ENCODE data around the gene FAM167B.
"Not testable (repeated sequence)": the region's sequence is repeated elsewhere in the genome, so short reads cannot be mapped to it uniquely, and the experiment has no call there.

Gene FAM167B

DNA sequence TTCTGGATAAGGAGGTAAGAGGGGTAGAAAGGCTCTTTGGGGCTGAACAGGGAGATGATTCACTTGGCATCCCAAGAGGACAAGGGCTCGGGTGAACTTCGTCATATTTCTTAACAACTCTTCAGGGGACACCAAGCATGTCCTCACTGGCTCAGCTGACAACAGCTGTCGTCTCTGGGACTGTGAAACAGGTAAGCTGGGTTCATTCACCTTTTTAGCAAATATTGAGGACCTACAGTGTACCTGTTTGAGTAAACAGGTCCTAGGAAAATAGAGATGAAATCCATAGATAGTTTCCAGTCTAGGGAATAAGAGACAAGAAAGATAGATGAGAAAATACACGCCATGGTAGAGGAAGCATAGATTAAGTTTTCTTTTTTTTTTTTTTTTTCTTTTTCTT lies 22.7 kb upstream of the FAM167B start:
- no peak for DNase-seq

- DNase-seq: no peak
Observed at GRCh38 chr1:32228771-32229170, 18.3 kb upstream of the FAM167B start.

GRCh38 chr1:32231843-32232432 lies 15.1 kb upstream of the FAM167B start:
- DNase-seq: no peak

DNA sequence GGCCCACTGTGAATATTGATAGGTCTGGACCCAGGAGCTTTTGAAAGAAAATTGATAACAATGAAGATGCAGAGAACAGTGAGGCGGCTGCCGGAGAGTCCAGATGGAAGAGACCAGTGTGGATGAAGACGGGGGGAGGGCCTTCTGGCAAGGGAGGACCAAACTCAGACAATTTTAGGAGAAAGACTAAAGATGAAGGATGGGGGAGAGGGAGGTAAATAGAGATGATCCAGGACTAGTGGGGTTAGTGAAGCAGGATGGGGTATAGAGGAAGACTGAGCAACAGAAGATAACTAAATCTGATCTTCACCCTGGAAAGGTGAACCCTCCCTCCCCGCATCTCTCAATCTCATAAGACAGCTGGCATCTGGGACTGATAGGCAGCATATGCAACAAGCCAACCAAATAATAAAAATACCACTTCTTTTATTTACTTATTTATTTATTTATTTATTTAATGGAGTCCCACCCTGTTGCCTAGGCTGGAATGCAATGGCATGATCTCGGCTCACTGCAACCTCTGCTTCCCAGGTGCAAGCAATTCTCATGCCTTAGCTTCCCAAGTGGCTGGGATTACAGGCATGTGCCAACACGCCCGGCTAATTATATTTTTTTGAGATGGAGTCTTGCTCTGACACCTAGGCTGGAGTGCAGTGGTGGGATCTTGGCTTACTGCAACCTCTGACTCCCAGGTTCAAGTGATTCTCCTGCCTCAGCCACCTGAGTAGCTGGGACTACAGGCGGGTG lies 14.3 kb upstream of the FAM167B start:
- no peak for DNase-seq

- no peak for DNase-seq
Observed at GRCh38 chr1:32234792-32235191, 12.2 kb upstream of the FAM167B start.

- no peak for DNase-seq
Observed at GRCh38 chr1:32239337-32239736, 7.7 kb upstream of the FAM167B start.

DNA sequence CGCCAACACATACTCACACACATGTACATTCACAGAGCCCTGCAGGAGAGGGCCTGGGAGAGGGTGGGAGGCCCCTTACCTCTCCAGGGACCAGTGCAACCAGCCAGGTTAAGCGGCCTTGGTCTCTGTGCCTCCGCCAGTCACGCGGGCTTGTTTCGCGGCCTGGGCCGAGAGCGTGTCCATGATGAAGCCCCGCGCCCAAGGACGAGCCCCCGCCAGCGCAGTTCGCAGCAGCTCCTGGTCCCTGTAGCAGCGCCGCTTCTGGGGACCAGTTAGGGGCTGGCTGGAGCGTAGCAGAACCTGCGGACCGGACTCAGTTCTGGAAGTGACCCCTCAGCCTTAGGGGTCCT lies 7.3 kb upstream of the FAM167B start:
- no peak for DNase-seq

- DNase-seq: peak; percentile 69
Observed at GRCh38 chr1:32240140-32240951, 6.7 kb upstream of the FAM167B start.

DNA sequence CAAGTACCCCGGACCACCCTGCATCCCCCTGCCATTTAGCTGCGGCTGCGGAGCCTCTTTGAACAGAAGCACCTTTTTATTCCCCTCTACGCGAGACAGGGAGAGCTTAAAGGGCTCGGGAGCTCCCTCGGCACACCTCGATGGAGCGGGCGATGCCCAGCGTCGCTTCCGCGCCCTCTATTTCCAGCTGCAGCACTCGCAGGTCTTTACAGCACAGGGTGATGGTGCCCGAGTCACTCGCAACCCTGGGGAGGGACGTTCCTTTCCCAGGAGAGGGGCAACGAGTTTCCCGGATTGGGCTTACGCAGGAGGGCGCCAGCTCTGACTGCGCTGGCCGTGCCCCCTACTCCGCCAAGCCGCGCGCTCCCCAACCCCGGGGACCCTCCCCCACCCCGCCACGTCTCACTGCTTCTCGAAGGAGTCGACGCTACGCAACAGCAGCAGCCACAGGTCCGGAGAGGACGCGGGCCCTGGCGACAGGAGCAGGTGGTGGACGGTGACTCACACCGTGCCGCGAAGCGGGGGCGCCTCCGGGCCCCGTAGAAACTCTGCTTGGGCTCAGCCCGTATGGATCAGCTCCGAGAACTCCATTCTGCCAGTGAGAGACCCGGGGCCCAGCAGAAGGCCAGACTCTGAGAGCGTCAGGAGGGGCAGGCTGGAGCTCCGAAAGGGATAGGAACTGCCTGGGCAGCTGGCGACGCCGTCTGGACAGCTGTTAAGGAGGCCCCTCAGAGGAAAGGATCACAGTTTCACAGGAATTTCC lies 5.8 kb upstream of the FAM167B start:
- DNase-seq: peak; percentile 42

DNA sequence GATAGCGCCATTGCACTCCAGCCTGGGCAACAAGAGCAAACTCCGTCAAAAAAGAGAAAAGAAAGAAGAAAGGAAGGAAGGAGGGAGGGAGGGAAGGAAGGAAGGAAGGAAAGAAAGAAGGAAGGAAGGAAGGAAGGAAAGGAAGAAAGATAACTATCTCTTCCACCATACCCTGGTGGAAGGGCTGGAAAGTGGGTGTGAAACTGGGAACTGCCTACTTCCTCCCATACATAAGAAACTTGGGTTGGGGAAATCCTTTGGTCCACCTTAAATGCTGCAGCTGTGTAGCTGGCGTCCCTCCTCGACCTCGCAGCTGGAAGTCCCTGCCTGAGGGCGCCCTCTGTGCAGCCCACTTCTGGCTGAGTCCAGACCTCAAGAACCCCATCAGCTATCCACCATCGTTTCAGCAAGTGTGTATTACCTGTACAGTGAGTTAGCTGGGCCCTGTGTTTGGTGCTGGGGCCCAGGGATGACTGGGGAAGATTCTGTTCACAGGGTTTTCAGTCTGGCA lies 4.6 kb upstream of the FAM167B start:
- no peak for DNase-seq

- DNase-seq: no peak
Observed at GRCh38 chr1:32247452-32247851, 430 bp downstream of the FAM167B start.

DNA sequence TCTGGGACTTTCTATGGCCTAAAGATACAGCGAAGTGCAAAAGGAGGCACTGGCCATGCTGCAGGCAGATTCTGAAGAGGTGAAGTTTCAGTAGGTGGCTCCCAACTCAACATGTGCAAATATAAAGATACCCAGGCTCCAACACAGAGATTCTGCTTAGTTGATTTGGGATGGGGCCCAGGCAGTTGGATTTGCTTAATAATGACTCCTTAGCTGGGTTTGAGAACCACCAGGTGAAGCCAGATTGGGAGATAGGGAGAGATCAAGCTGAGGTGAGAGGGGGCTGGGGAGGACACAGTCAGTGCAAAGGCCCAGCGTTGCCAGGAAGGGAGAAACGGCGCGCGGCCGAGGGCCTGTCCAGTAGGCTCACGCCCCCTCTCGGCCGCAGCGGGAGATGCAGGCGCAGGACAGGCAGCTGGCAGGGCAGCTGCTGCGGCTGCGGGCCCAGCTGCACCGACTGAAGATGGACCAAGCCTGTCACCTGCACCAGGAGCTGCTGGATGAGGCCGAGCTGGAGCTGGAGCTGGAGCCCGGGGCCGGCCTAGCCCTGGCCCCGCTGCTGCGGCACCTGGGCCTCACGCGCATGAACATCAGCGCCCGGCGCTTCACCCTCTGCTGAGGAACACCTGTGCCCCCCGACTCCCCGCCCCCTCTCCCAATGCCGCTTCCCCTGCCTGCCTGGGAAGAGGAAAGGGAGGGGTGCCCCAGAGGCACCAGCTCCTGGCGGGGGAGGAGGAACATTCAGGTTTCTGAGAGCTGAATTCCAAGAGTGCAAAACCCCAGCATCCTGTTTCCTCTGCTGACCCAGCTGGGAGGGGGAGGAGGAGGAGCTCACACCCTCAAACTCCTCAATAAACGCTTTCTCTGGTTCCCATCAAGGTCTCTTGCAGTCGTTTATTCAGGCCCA lies 1.2 kb downstream of the FAM167B start:
- DNase-seq: peak; percentile 81

DNA sequence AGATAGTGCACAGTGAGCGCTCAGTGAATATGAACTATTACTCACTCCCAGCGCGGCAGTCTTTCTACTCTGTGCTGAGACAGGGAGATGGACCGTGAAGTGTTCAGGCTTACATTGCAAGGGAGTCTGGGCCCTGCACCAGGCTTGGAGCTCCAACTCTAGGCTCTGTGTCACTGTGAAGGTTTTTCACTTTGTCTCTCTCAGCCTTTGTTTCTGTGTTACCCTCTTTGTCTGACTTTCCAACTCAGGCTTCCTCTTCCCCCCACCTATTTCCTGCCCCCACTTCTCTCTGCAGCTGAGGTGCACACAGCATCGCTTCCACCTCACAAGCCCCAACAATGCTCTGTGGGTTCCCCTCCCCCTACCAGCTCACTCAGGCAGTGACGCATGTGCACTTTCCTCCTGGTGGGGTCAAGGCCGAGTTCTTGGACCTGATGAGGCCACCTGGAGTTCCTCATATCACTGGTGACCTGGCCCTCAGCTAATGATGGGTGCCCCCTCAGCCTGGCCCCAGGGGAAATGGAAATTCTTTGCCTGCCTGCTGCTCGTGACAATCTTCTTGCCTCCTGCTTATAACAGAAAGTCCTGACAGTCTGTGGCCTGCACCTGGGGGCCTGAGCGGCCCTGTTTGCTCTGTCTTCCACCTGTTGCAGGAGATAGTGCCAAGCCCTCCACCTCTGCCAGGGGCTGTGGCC lies 3.0 kb downstream of the FAM167B start:
- DNase-seq: peak; percentile 89

DNA sequence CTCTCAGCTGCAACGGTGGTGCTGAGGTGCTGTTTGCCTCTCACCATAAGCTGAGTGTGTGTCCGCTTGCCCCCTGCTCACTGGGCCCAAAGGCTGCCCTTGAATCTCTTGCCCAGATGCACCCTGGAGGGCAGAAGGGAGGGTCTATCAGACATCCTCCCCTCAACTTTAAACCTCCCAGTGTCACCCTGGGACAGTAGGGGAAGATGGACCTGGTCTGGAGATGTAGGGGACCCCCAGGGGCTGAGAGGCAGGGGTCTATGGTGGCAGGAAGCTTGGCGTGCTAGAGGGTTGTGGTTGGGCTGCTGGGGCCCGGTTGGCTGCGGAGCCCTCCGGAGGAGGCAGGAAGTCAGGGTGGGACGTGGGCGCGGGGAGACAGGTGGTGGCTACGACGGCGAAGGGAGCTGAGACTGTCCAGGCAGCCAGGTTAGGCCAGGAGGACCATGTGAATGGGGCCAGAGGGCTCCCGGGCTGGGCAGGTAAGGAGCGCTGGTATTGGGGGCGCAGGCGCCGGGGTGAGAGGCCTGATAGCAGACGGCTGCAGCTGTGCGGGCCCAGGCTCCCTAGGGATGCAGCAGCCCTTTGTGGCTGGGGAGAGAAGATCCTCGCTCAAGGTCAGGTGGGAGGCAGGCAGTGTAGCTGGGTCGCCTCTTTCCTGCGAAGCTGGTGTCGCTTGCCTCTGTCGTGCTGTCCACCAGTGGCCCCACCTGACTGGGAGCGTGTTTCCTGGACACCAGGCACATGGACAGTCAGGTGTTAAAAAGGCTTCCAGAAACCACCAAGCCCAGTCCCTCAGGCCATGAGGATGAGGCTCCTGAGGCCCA lies 4.1 kb downstream of the FAM167B start, which contains the start of gene LCK:
LCK (plus strand) TSS at position 373 of the 824 bp plus-strand sequence. CDS start 23,065 bp downstream, outside the sequence.
- peak; percentile 64 for DNase-seq

GRCh38 chr1:32255072-32256071 lies 8.3 kb downstream of the FAM167B start:
- DNase-seq: peak; percentile 46

GRCh38 chr1:32256473-32257226 lies 9.6 kb downstream of the FAM167B start:
- DNase-seq: peak; percentile 33

GRCh38 chr1:32257227-32257508 lies 10.1 kb downstream of the FAM167B start:
- DNase-seq: no peak

DNA sequence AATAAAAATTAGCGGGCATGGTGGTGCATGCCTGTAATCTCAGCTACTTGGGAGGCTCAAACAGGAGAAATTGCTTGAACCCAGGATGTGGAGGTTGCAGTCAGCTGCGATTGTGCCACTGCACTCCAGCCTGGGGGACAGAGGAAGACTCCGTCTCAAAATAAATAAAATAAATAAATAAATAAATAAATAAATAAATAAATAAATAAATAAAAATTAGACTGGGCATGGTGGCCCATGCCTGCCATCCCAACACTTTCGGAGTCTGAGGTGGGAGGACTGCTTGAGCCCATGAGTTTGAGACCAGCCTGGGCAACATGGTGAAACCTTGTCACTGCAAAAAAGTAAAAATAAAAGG lies 16.2 kb downstream of the FAM167B start:
- not testable (repeated sequence) for DNase-seq
